ENCODE results near the gene PRRG1. TPM values are rescaled to one million over a fixed set of nuclear protein-coding genes. Genes with fewer than 3 reads are reported as not detected.
"Not testable (repeated sequence)": the region's sequence is repeated elsewhere in the genome, so short reads cannot be mapped to it uniquely, and the experiment has no call there.

Gene PRRG1
- total and polyA plus RNA-seq, 8 donors = 8.6 to 15.0 (median 13.2) TPM

DNA sequence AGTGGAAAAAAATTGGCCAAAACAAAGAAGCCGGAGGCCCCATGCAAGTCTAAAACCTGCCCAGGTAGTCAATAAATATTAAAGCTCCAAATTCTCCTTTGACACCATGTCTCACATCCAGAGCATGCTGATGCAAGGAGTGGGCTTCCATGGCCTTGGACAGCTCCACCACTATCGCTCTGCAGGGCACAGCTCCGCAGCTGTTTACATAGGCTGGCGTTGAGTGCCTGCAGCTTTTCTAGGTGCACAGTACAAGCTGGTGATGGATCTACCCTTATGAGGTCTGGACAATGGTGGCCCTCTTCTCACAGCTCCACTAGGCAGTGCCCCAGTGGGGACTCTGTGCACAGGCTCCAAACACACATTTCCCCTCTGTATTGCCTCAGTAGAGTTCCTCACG is 138.1 kb downstream of the PRRG1 start:
- intact Hi-C loops (cut with DNase I) = no loop called here

DNA sequence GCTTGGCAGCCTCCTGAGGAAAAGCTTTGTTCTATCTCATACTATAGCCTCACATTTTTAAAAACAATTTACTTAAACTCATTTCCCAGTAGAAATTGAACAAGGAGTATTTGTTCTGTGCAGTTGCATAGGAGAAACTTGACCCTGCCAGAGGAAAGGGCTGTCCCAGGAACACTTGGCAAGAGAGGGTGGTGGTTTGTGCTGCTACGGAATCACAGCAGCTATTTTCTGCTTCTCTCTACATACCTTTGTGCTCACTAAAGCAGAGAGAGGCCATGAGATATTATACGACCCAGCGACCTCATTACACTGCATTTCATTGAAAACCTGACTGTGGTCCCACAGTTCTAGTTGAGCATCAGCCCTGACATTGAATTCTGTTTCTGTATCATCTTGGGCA is 139.2 kb downstream of the PRRG1 start:
- TF ChIP-seq, protein P1, sequence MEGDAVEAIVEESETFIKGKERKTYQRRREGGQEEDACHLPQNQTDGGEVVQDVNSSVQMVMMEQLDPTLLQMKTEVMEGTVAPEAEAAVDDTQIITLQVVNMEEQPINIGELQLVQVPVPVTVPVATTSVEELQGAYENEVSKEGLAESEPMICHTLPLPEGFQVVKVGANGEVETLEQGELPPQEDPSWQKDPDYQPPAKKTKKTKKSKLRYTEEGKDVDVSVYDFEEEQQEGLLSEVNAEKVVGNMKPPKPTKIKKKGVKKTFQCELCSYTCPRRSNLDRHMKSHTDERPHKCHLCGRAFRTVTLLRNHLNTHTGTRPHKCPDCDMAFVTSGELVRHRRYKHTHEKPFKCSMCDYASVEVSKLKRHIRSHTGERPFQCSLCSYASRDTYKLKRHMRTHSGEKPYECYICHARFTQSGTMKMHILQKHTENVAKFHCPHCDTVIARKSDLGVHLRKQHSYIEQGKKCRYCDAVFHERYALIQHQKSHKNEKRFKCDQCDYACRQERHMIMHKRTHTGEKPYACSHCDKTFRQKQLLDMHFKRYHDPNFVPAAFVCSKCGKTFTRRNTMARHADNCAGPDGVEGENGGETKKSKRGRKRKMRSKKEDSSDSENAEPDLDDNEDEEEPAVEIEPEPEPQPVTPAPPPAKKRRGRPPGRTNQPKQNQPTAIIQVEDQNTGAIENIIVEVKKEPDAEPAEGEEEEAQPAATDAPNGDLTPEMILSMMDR (IDR thresholded peaks at IDR 0.05) = no peak
- no peak for DNase-seq
- H3K4me1 ChIP-seq = no peaks in the 10 kb centered on the region
- H3K4me3 ChIP-seq = no peak overlapping the region
- no peak overlapping the region for H3K27ac ChIP-seq
- no peaks in the 10 kb centered on the region for H3K27me3 ChIP-seq
- intact Hi-C loops (cut with DNase I) = no loop called here
- no peak for ATAC-seq
- no peaks in the 10 kb centered on the region for H3K36me3 ChIP-seq
- no peaks in the 10 kb centered on the region for H3K9me3 ChIP-seq

More for the DNA sequence above, 138.1 kb downstream of the PRRG1 start:
- TF ChIP-seq, protein P1 (IDR thresholded peaks at IDR 0.05) = no peak
- DNase-seq (no peak), ATAC-seq (no peak)
- Histone ChIP-seq H3K36me3 (no peaks in the 10 kb centered on the region), H3K9me3 (no peaks in the 10 kb centered on the region), H3K27ac (no peak overlapping the region), H3K4me3 (no peak overlapping the region), H3K27me3 (no peaks in the 10 kb centered on the region), H3K4me1 (no peaks in the 10 kb centered on the region)

DNA sequence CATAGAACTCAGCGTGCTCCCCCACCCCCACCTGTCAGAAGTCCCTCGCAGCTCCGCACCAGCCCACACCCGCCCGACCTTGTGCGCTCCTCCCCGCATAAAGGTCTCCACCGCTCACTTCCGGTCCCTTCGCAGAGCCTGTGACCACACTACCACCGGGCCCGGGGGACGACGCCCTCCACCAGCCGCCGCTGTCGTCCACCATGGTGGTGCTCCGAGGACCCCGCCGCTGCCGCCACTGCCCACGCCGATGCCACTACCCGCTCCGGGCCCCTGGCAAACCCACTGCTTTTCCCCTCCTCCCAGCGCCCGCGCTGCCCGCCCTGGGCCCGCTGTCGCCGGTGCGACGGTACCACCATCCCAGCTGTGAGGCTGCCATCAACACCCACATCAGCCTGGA is 142.5 kb downstream of the PRRG1 start:
- ATAC-seq (no peak), DNase-seq (peak in 1 of 4 donors; percentile 33)
- TF ChIP-seq, protein P1 (IDR thresholded peaks at IDR 0.05) = no peak
- Histone ChIP-seq H3K36me3 (no peaks in the 10 kb centered on the region), H3K9me3 (no peaks in the 10 kb centered on the region), H3K27me3 (no peaks in the 10 kb centered on the region), H3K27ac (no peak overlapping the region), H3K4me3 (no peak overlapping the region), H3K4me1 (no peaks in the 10 kb centered on the region)
- intact Hi-C loops (cut with DNase I) = no loop called here

DNA sequence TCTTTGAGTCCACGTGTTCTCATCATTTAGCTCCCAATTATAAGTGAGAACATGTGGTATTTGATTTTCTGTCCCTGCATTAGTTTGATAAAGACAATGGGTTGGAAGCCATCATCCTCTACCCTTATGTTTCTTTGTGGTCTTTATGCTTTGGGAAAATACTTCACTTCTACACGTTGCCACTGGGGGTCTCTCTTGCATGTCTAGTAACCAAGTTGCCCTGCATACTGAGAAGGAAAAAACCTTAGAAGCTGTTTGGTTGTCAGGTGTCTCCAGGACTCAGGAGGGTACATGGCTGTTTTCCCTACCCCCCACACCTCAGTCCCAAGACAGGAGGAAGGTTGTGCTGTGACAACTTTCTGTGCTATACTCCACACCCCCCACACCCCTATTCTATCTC is 146.6 kb downstream of the PRRG1 start:
- H3K27me3 ChIP-seq; H3K9me3 ChIP-seq; H3K4me3 ChIP-seq; H3K4me1 ChIP-seq; H3K36me3 ChIP-seq; intact Hi-C loops (cut with DNase I); H3K27ac ChIP-seq; ATAC-seq; DNase-seq: not testable (repeated sequence)

DNA sequence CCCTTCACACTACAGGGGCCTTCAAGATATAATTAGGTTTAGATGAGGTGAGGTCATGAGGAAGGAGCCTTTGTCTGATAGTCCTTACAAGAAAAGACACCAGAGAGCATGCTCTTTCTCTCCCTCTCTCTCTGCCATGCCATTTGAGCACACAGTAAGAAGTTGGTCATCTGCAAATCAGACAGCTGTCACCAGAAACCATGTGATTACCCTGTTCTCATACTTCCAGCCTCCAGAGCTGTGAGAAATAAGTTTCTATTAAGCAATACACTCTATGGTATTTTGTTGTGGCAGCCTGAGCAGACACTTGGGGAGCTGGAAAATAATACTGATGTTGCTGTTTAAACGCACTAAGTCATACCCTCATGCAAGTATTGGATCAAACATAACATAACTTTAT is 148.0 kb downstream of the PRRG1 start:
- intact Hi-C loops (cut with DNase I); H3K4me1 ChIP-seq; H3K36me3 ChIP-seq; DNase-seq; H3K27ac ChIP-seq; H3K4me3 ChIP-seq; H3K27me3 ChIP-seq; ATAC-seq; H3K9me3 ChIP-seq: not testable (repeated sequence)

DNA sequence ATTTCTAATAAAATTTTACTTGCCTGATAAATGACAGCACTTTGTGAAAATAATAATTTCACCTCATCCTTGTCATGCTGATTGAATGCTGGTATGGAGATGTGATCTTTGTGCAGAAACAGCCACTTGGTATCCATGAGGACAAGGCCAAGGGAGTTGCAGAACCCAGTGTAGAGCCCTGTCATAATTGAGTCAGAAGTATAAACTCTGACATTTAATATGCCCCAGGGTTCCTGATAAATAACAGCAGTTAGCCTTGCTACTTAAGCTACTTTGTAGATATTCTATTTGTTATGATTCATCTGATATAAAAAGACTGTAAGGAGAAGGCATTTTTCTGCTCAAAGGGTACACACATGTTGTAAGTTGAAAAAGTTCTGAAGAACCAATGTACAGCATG is 149.2 kb downstream of the PRRG1 start:
- ATAC-seq, DNase-seq: not testable (repeated sequence)

DNA sequence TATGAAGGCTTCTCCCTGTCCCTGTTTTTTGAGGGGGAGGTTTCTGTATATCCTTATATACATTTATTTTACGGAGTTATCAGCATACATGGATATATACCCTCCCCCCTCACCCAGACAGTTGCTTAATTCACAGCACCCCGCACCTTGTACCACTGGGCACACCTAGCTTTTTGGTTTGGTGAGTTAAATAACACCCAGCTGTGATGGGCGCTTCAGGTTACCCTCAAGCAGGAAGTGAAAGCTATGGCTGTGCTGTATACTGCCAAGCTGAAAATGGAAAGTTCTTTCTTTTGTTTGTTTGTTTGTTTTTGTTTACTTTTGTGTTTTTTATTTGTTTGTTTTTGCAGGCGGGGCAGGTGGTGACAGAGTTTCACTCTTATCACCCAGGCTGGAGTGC is 150.5 kb downstream of the PRRG1 start:
- not testable (repeated sequence) for DNase-seq, H3K36me3 ChIP-seq, H3K4me3 ChIP-seq, H3K9me3 ChIP-seq, H3K4me1 ChIP-seq, ATAC-seq, H3K27ac ChIP-seq, H3K27me3 ChIP-seq
- intact Hi-C loops (cut with DNase I) = loop anchor here in 1 of 2 donors (10.0 kb wide), 1 partner anchor 325 kb away; no protein-coding TSS in a partner anchor

More for the DNA sequence above, 149.2 kb downstream of the PRRG1 start:
- H3K4me3 ChIP-seq; H3K27me3 ChIP-seq; H3K36me3 ChIP-seq; H3K4me1 ChIP-seq; H3K27ac ChIP-seq; intact Hi-C loops (cut with DNase I); H3K9me3 ChIP-seq: not testable (repeated sequence)

Data from left lung (tissue), 10 donors.